ENCODE data around the gene SLC6A19. TPM values are rescaled to one million over a fixed set of nuclear protein-coding genes. Genes with fewer than 3 reads are reported as not detected.

Gene SLC6A19
- total and polyA plus RNA-seq, 12 donors: under 0.01 TPM; not detected in 11

- H3K27ac ChIP-seq: no peak overlapping the region
- intact Hi-C loops (cut with DNase I): no loop called here
- TF ChIP-seq CTCF (IDR thresholded peaks at IDR 0.05) (no peak), POLR2A (IDR thresholded peaks at IDR 0.05) (no peak)
Observed at GRCh38 chr5:1217596-1218206, 16.3 kb downstream of the SLC6A19 start.

GRCh38 chr5:1218351-1219080, 17.1 kb downstream of the SLC6A19 start:
- Histone ChIP-seq H3K4me3 (no peak overlapping the region), H3K27me3 (no peaks in the 10 kb centered on the region), H3K36me3 (replicated peaks in 1 of 2) (no peaks in the 10 kb centered on the region), H3K9me3 (replicated peaks in 1 of 3) (no peaks in the 10 kb centered on the region), H3K4me1 (replicated peaks in 1 of 2) (no peaks in the 10 kb centered on the region), H3K27ac (no peak overlapping the region)
- intact Hi-C loops (cut with DNase I): no loop called here
- 82 to 87% (median 83%) methylated on average over 13 to 38 of the region's 38 CpGs for WGBS, 4 donors
- no peak for TF ChIP-seq POLR2A (IDR thresholded peaks at IDR 0.05)
- no peak for TF ChIP-seq CTCF (IDR thresholded peaks at IDR 0.05)
- no peak for DNase-seq

More at GRCh38 chr5:1217596-1218206, 16.3 kb downstream of the SLC6A19 start:
- DNase-seq: no peak
- no peak overlapping the region for H3K4me3 ChIP-seq
- 49 to 58% (median 54%) methylated on average over 20 to 24 of the region's 24 CpGs for WGBS, 4 donors
- H3K4me1 ChIP-seq (replicated peaks in 1 of 2): no peaks in the 10 kb centered on the region
- H3K9me3 ChIP-seq (replicated peaks in 1 of 3): no peaks in the 10 kb centered on the region
- H3K36me3 ChIP-seq (replicated peaks in 1 of 2): no peaks in the 10 kb centered on the region
- no peaks in the 10 kb centered on the region for H3K27me3 ChIP-seq

GRCh38 chr5:1219098-1219767, 17.8 kb downstream of the SLC6A19 start:
- no peaks in the 10 kb centered on the region for H3K27me3 ChIP-seq
- no peak for DNase-seq
- H3K9me3 ChIP-seq (replicated peaks in 1 of 3): no peaks in the 10 kb centered on the region
- 55 to 77% (median 74%) methylated on average over 15 to 38 of the region's 38 CpGs for WGBS, 4 donors
- no peaks in the 10 kb centered on the region for H3K4me1 ChIP-seq (replicated peaks in 1 of 2)
- TF ChIP-seq POLR2A (IDR thresholded peaks at IDR 0.05): no peak
- no peak for TF ChIP-seq CTCF (IDR thresholded peaks at IDR 0.05)
- H3K4me3 ChIP-seq: no peak overlapping the region
- no peaks in the 10 kb centered on the region for H3K36me3 ChIP-seq (replicated peaks in 1 of 2)
- H3K27ac ChIP-seq: no peak overlapping the region
- intact Hi-C loops (cut with DNase I): no loop called here

DNA sequence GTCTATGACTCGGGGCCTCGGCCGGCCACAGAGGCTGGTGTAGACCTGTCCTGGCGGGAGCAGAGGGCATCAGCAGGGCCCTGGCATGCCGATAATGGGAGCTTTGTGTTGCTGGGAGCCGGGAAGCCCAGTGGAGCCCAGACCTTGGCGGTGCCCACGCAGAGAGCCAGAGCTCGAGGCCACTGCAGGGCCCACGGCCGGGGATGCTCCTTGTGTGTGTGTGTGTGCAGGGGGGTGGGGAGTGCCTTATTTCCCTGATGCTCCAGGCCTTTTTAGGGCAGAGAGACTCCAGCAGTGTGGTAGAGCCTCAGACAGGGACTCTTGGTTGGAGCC, 18.3 kb downstream of the SLC6A19 start:
- Histone ChIP-seq H3K9me3 (replicated peaks in 1 of 3) (no peaks in the 10 kb centered on the region), H3K36me3 (replicated peaks in 1 of 2) (no peaks in the 10 kb centered on the region), H3K4me1 (replicated peaks in 1 of 2) (no peaks in the 10 kb centered on the region), H3K27me3 (no peaks in the 10 kb centered on the region), H3K4me3 (no peak overlapping the region), H3K27ac (no peak overlapping the region)
- DNase-seq: no peak
- 70 to 89% (median 83%) methylated on average over 3 to 11 of the region's 11 CpGs for WGBS, 4 donors
- no peak for TF ChIP-seq CTCF (IDR thresholded peaks at IDR 0.05)
- intact Hi-C loops (cut with DNase I): no loop called here

All from adrenal gland (tissue), 12 donors.